HG02759 (cell line): ENCODE results near the gene WDR11.

Source experiments
- ATAC-seq: cut with Tn5 transposase; IDR thresholded peaks from one replicate; pipeline ENCODE4 v1.9.1; 2021; ENCODE audit warnings: mild to moderate bottlenecking, moderate library complexity; ENCODE audit not compliant: unreplicated experiment

WDR11 gene

GRCh38 chr10:120850911-120851865 is at the start of gene WDR11:
Gene WDR11 (plus strand): TSS chr10:120851362. CDS start chr10:120851421, 59 bp downstream.
- peak; percentile 97 for ATAC-seq

GRCh38 chr10:120802935-120803334 is 48.2 kb upstream of the WDR11 start:
- ATAC-seq = no peak

- no peak for ATAC-seq
These were observed 47.2 kb upstream of the WDR11 start for GRCh38 chr10:120803972-120804371.

GRCh38 chr10:120805014-120805812 is 45.9 kb upstream of the WDR11 start:
- no peak for ATAC-seq

GRCh38 chr10:120806081-120806480 is 45.1 kb upstream of the WDR11 start:
- ATAC-seq = no peak

- ATAC-seq = no peak
These were observed 40.9 kb upstream of the WDR11 start for GRCh38 chr10:120810298-120810697.

GRCh38 chr10:120813085-120813484 is 38.1 kb upstream of the WDR11 start:
- no peak for ATAC-seq

- no peak for ATAC-seq
These were observed 32.9 kb upstream of the WDR11 start for GRCh38 chr10:120818301-120818700.

GRCh38 chr10:120819366-120819765 is 31.8 kb upstream of the WDR11 start:
- ATAC-seq = no peak

GRCh38 chr10:120823266-120823665 is 27.9 kb upstream of the WDR11 start:
- ATAC-seq = no peak

GRCh38 chr10:120824881-120825309 is 26.3 kb upstream of the WDR11 start:
- no peak for ATAC-seq

- ATAC-seq = no peak
These were observed 25.0 kb upstream of the WDR11 start for GRCh38 chr10:120825878-120826769.

GRCh38 chr10:120827251-120827875 is 23.8 kb upstream of the WDR11 start:
- ATAC-seq = peak; percentile 57

GRCh38 chr10:120828763-120829319 is 22.3 kb upstream of the WDR11 start:
- no peak for ATAC-seq

GRCh38 chr10:120832106-120832505 is 19.1 kb upstream of the WDR11 start:
- no peak for ATAC-seq

GRCh38 chr10:120833222-120833928 is 17.8 kb upstream of the WDR11 start:
- no peak for ATAC-seq

GRCh38 chr10:120835603-120836002 is 15.6 kb upstream of the WDR11 start:
- ATAC-seq = no peak

GRCh38 chr10:120838941-120839340 is 12.2 kb upstream of the WDR11 start:
- no peak for ATAC-seq

GRCh38 chr10:120841522-120842189 is 9.5 kb upstream of the WDR11 start:
- no peak for ATAC-seq
